Ovary (tissue), 9 donors: ENCODE data around the gene CPNE6. TPM values are rescaled to one million over a fixed set of nuclear protein-coding genes. Genes with fewer than 3 reads are reported as not detected.
A peak's percentile ranks its signal among the peaks of the same experiment; 100 is the strongest.

Experiments used
- DNase-seq, 5 donors: peaks; one replicate each; pipeline ENCODE4 v3.0.0-alpha.2; 2019 to 2020
- H3K27ac ChIP-seq, 2 donors: fragments of 200-600 bp; one replicate each; pipeline versions ENCODE4 v1.5.1 to v1.8.0; 2019 to 2022
- H3K27me3 ChIP-seq: fragments of 200-600 bp; one replicate; pipeline ENCODE4 v1.8.0; 2022
- H3K36me3 ChIP-seq: fragments of 200-600 bp; sonication (generic); one replicate; pipeline ENCODE4 v1.5.1; 2019
- H3K4me1 ChIP-seq: one replicate; pipeline ENCODE4 v1.8.1; 2013; ENCODE audit warnings: mild to moderate bottlenecking, moderate library complexity; ENCODE audit not compliant: insufficient read depth
- H3K4me3 ChIP-seq: fragments of 200-600 bp; sonication (generic); one replicate; pipeline ENCODE4 v1.5.1; 2017
- H3K9me3 ChIP-seq, 2 donors: fragments of 200-600 bp in 1 of 2; sonication (generic) in 1 of 2; one replicate each; pipeline versions ENCODE4 v1.5.1 to v1.8.1; 2013 to 2019; ENCODE audit warnings: mild to moderate bottlenecking in 1 of 2, moderate library complexity in 1 of 2
- CTCF ChIP-seq, 3 donors: fragments of 450-650 bp in 2 of 3; fragments of 200-600 bp in 1 of 3; IDR thresholded peaks; one replicate each; pipeline versions ENCODE4 v1.5.1 to v1.8.0; 2016 to 2022; ENCODE audit warnings: antibody characterized with exemption in 3 of 3, mild to moderate bottlenecking in 1 of 3
- EP300 ChIP-seq: sonication (generic); formaldehyde crosslinking; IDR thresholded peaks from one replicate; pipeline ENCODE4 v1.6.1; 2017; ENCODE audit warnings: antibody characterized with exemption
- POLR2A ChIP-seq: fragments of 450-650 bp; IDR thresholded peaks from one replicate; pipeline ENCODE4 v1.6.1; 2017; ENCODE audit warnings: antibody characterized with exemption, mild to moderate bottlenecking, moderate library complexity
- WGBS, 3 donors: extraction: QIAGEN DNeasy Blood & Tissue Kit in 1 of 3; methylation state at CpG; one replicate each; pipeline versions ENCODE4 v1.1.5 to v1.1.7; 2013 to 2017; 5-methylcytosine and 5-hydroxymethylcytosine counted together
- intact Hi-C, 4 donors: fragments of 100-400 bp; cut with DNase I; formaldehyde crosslinking; loops; one replicate each; pipeline versions ENCODE4 v1.11.0 to v1.15.1; 2022 to 2023
- polyA plus RNA-seq, 2 donors: library from polyadenylated mRNA; stranded (reverse); fragments of 200-250 nt in 1 of 2; fragments of 350-450 nt in 1 of 2; fragmentation: Illumina TruSeq in 1 of 2; extraction: RNeasy Lipid Tissue Mini Kit (QIAGEN cat#74804) in 1 of 2; gene quantifications; one replicate each; pipeline ENCODE4 v1.2.3, GENCODE V29; 2013 to 2014
- total RNA-seq, 7 donors: library from RNA; depleted of rRNA in 2 of 7; stranded (reverse); fragments of >200 nt in 2 of 7; fragmentation: NEBNext Ultra II Directional in 3 of 7; extraction: Animal tissue kit (Norgen Biotek cat#: 25700) in 3 of 7; gene quantifications; one replicate each; pipeline versions ENCODE4 v1.1.0 to v1.2.4, GENCODE V29; 2016 to 2023
- donor health status: DM: no; HTN: no; CAD: no; lungs with moderate emphysema.
- donor health status: DM: no; HTN: no; CAD: no.
- donor health status: Bipolar disorder and iron deficiency.
- donor health status: DM: yes; HTN: yes; CAD: no.
- donor health status: DM: no; HTN: no; CAD: no.
- donor health status: DM: yes; HTN: yes; CAD: no.

Gene CPNE6
- total and polyA plus RNA-seq, 9 donors = 0.08 to 0.71 (median 0.55) TPM; not detected in 6

GRCh38 chr14:24067133-24068082 is 4.0 kb upstream of the CPNE6 start:
- no peak overlapping the region for H3K27ac ChIP-seq
- H3K9me3 ChIP-seq = no peaks in the 10 kb centered on the region
- intact Hi-C loops = no loop called here
- WGBS, 3 donors = 76 to 81% (median 78%) methylated on average over 12 of the region's 12 CpGs
- H3K36me3 ChIP-seq = no peaks in the 10 kb centered on the region
- no peak overlapping the region for H3K4me3 ChIP-seq
- no peak for TF ChIP-seq POLR2A
- TF ChIP-seq EP300 = no peak
- no peak for TF ChIP-seq CTCF (IDR thresholded peaks at IDR 0.05)
- H3K4me1 ChIP-seq = no peaks in the 10 kb centered on the region
- no peak for DNase-seq
- no peaks in the 10 kb centered on the region for H3K27me3 ChIP-seq

- no peaks in the 10 kb centered on the region for H3K36me3 ChIP-seq
- no peak overlapping the region for H3K4me3 ChIP-seq
- intact Hi-C loops = no loop called here
Measured at GRCh38 chr14:24068711-24069410, 2.5 kb upstream of the CPNE6 start.

GRCh38 chr14:24069411-24069735 is 2.0 kb upstream of the CPNE6 start:
- no peaks in the 10 kb centered on the region for H3K27me3 ChIP-seq
- TF ChIP-seq POLR2A (no peak), CTCF (IDR thresholded peaks at IDR 0.05) (no peak), EP300 (no peak)
- no peaks in the 10 kb centered on the region for H3K9me3 ChIP-seq
- DNase-seq = peak in 1 of 5 donors; percentile 16
- H3K4me3 ChIP-seq = no peak overlapping the region
- no peaks in the 10 kb centered on the region for H3K4me1 ChIP-seq
- no peak overlapping the region for H3K27ac ChIP-seq
- WGBS, 3 donors = 62 to 78% (median 63%) methylated on average over 5 to 6 of the region's 6 CpGs
- no peaks in the 10 kb centered on the region for H3K36me3 ChIP-seq
- intact Hi-C loops = no loop called here

More at GRCh38 chr14:24068711-24069410, 2.5 kb upstream of the CPNE6 start:
- Histone ChIP-seq H3K27ac (no peak overlapping the region), H3K27me3 (no peaks in the 10 kb centered on the region), H3K9me3 (no peaks in the 10 kb centered on the region), H3K4me1 (no peaks in the 10 kb centered on the region)
- WGBS, 3 donors = 80 to 86% (median 81%) methylated on average over 10 of the region's 10 CpGs
- no peak for TF ChIP-seq EP300
- TF ChIP-seq CTCF (IDR thresholded peaks at IDR 0.05) = no peak
- no peak for TF ChIP-seq POLR2A
- peak in 1 of 5 donors; percentile 22 for DNase-seq

- Histone ChIP-seq H3K9me3 (no peaks in the 10 kb centered on the region), H3K36me3 (no peaks in the 10 kb centered on the region), H3K4me3 (no peak overlapping the region), H3K4me1 (no peaks in the 10 kb centered on the region), H3K27ac (no peak overlapping the region), H3K27me3 (no peaks in the 10 kb centered on the region)
- WGBS, 3 donors = 76 to 82% (median 81%) methylated on average over 10 of the region's 10 CpGs
- no peak for TF ChIP-seq POLR2A
- TF ChIP-seq EP300 = no peak
- TF ChIP-seq CTCF (IDR thresholded peaks at IDR 0.05) = no peak
- intact Hi-C loops = no loop called here
- peak in 1 of 5 donors; percentile 23 for DNase-seq
Measured at GRCh38 chr14:24070285-24071143, 848 bp upstream of the CPNE6 start.
